H9 (cell line): Measurements from ENCODE around the gene SNHG17. TPM values are rescaled to one million over a fixed set of nuclear protein-coding genes. Genes with fewer than 3 reads are reported as not detected.
"Not testable (repeated sequence)": the region's sequence is repeated elsewhere in the genome, so short reads cannot be mapped to it uniquely, and the experiment has no call there.

Source experiments
- DNase-seq: peaks from one replicate; pipeline ENCODE4 v3.0.0-alpha.2; 2017
- H2AFZ ChIP-seq: one replicate; pipeline ENCODE4 v1.6.1; 2013; ENCODE audit warnings: mild to moderate bottlenecking, low read length, control low read depth, moderate library complexity
- H2AK5ac ChIP-seq: 2 replicates; pipeline ENCODE4 v1.6.1; 2013; ENCODE audit warnings: low read length, control low read depth, mixed read lengths; ENCODE audit not compliant: insufficient read length
- H2BK120ac ChIP-seq: one replicate; pipeline ENCODE4 v1.6.1; 2013; ENCODE audit warnings: low read depth, mild to moderate bottlenecking, low read length, control low read depth, inconsistent platforms; ENCODE audit not compliant: poor library complexity, severe bottlenecking
- H2BK12ac ChIP-seq: 2 replicates; pipeline ENCODE4 v1.6.1; 2013; ENCODE audit warnings: low read length, control low read depth, mixed read lengths, low read depth; ENCODE audit not compliant: insufficient read length
- H2BK15ac ChIP-seq: 2 replicates; pipeline ENCODE4 v1.6.1; 2013; ENCODE audit warnings: low read depth, low read length, control low read depth
- H2BK20ac ChIP-seq: one replicate; pipeline ENCODE4 v1.6.1; 2013; ENCODE audit warnings: low read depth, mild to moderate bottlenecking, low read length, control low read depth, inconsistent platforms; ENCODE audit not compliant: poor library complexity, severe bottlenecking
- H2BK5ac ChIP-seq: 2 replicates; pipeline ENCODE4 v1.6.1; 2013; ENCODE audit warnings: low read length, control low read depth, mixed read lengths; ENCODE audit not compliant: insufficient read length
- H3K14ac ChIP-seq: 2 replicates; pipeline ENCODE4 v1.6.1; 2013; ENCODE audit warnings: low read length, control low read depth; ENCODE audit not compliant: insufficient read depth
- H3K18ac ChIP-seq: 2 replicates; pipeline ENCODE4 v1.6.1; 2013; ENCODE audit warnings: low read depth, mild to moderate bottlenecking, mixed read lengths, low read length, control low read depth; ENCODE audit not compliant: insufficient read length
- H3K23ac ChIP-seq: 2 replicates; pipeline ENCODE4 v1.6.1; 2013; ENCODE audit warnings: low read length, control low read depth, mixed read lengths, low read depth; ENCODE audit not compliant: insufficient read length
- H3K23me2 ChIP-seq: 2 replicates; pipeline ENCODE4 v1.6.1; 2013; ENCODE audit warnings: low read depth, mild to moderate bottlenecking, mixed read lengths, low read length, control low read depth; ENCODE audit not compliant: insufficient read length, poor library complexity, severe bottlenecking
- H3K27ac ChIP-seq: 2 replicates; pipeline ENCODE4 v1.5.1; 2013; ENCODE audit warnings: low read length, control low read depth, mixed read lengths, low read depth; ENCODE audit not compliant: insufficient read length
- H3K27me3 ChIP-seq: 2 replicates; pipeline ENCODE4 v1.6.1; 2013; ENCODE audit warnings: low read length, control low read depth, inconsistent platforms; ENCODE audit not compliant: insufficient read depth
- H3K4ac ChIP-seq: 2 replicates; pipeline ENCODE4 v1.6.1; 2013; ENCODE audit warnings: low read depth, mild to moderate bottlenecking, control low read depth, inconsistent platforms, low read length, moderate library complexity
- H3K4me1 ChIP-seq: 2 replicates; pipeline ENCODE4 v1.6.1; 2013; ENCODE audit warnings: low read length, control low read depth, inconsistent platforms; ENCODE audit not compliant: insufficient read depth
- H3K4me2 ChIP-seq: 2 replicates; pipeline ENCODE4 v1.6.1; 2013; ENCODE audit warnings: low read length, control low read depth, mixed read lengths; ENCODE audit not compliant: insufficient read length, insufficient read depth
- H3K56ac ChIP-seq: 2 replicates; pipeline ENCODE4 v1.6.1; 2013; ENCODE audit warnings: low read depth, mild to moderate bottlenecking, mixed read lengths, low read length, control low read depth; ENCODE audit not compliant: insufficient read length
- H3K79me1 ChIP-seq: 2 replicates; pipeline ENCODE4 v1.6.1; 2013; ENCODE audit warnings: low read depth, mild to moderate bottlenecking, moderate library complexity, low read length, control low read depth, inconsistent platforms; ENCODE audit not compliant: insufficient read depth, poor library complexity, severe bottlenecking
- H3K79me2 ChIP-seq: 2 replicates; pipeline ENCODE4 v1.6.1; 2013; ENCODE audit warnings: low read length, control low read depth, inconsistent platforms; ENCODE audit not compliant: insufficient read depth
- H3K9ac ChIP-seq: 2 replicates; pipeline ENCODE4 v1.6.1; 2013; ENCODE audit warnings: low read length, control low read depth, mixed read lengths; ENCODE audit not compliant: insufficient read length; ENCODE audit errors: extremely low read depth
- H3K9me3 ChIP-seq: one replicate; pipeline ENCODE4 v1.6.1; 2013; ENCODE audit warnings: low read depth, low read length, inconsistent platforms; ENCODE audit not compliant: control insufficient read depth
- H3T11ph ChIP-seq: one replicate; pipeline ENCODE4 v1.6.1; 2013; ENCODE audit warnings: mild to moderate bottlenecking, low read length, control low read depth, inconsistent platforms
- H4K20me1 ChIP-seq: one replicate; pipeline ENCODE4 v1.6.1; 2013; ENCODE audit not compliant: control insufficient read depth, insufficient read length, insufficient read depth
- H4K5ac ChIP-seq: 2 replicates; pipeline ENCODE4 v1.6.1; 2013; ENCODE audit warnings: low read depth, mild to moderate bottlenecking, mixed read lengths, low read length, control low read depth; ENCODE audit not compliant: insufficient read length
- H4K8ac ChIP-seq: replicated peaks from 2 replicates; pipeline ENCODE4 v1.6.1; 2013; ENCODE audit warnings: low read length, control low read depth, mixed read lengths, low read depth; ENCODE audit not compliant: insufficient read length
- H4K91ac ChIP-seq: 2 replicates; pipeline ENCODE4 v1.6.1; 2013; ENCODE audit warnings: low read depth, mild to moderate bottlenecking, moderate library complexity, mixed read lengths, low read length, control low read depth; ENCODE audit not compliant: insufficient read length
- H3K27ac Mint-ChIP-seq, 3 experiments: 2 replicates in 2 of 3; 3 replicates in 1 of 3; pipeline ENCODE4 v1.8.0; 2020 to 2021; ENCODE audit warnings: mixed read lengths in 3 of 3, mild to moderate bottlenecking in 1 of 3, moderate library complexity in 1 of 3
- H3K27me3 Mint-ChIP-seq: 2 replicates; pipeline ENCODE4 v1.8.0; 2021; ENCODE audit warnings: low read depth, mild to moderate bottlenecking, moderate library complexity, mixed read lengths
- H3K36me3 Mint-ChIP-seq, 3 experiments: 2 replicates in 2 of 3; 3 replicates in 1 of 3; pipeline ENCODE4 v1.8.0; 2020 to 2021; ENCODE audit warnings: low read depth in 3 of 3, mixed read lengths in 3 of 3; ENCODE audit not compliant: insufficient read depth in 1 of 3
- H3K4me1 Mint-ChIP-seq, 2 experiments: 2 replicates each; pipeline ENCODE4 v1.8.0; 2020; ENCODE audit warnings: mixed read lengths in 2 of 2
- H3K4me3 Mint-ChIP-seq, 2 experiments: 2 replicates in 1 of 2; 3 replicates in 1 of 2; pipeline ENCODE4 v1.8.0; 2020 to 2021; ENCODE audit warnings: mild to moderate bottlenecking in 2 of 2, mixed read lengths in 2 of 2, moderate library complexity in 1 of 2
- H3K9me3 Mint-ChIP-seq, 2 experiments: 2 replicates in 1 of 2; 3 replicates in 1 of 2; pipeline ENCODE4 v1.8.0; 2020; ENCODE audit warnings: mild to moderate bottlenecking in 2 of 2, mixed read lengths in 2 of 2, moderate library complexity in 1 of 2
- CTCF ChIP-seq: fragments of 200-600 bp; sonication (generic); conservative IDR thresholded peaks from 3 replicates; pipeline ENCODE4 v1.8.0; 2021; ENCODE audit warnings: antibody characterized with exemption, mild to moderate bottlenecking
- WGBS: extraction: QIAGEN DNeasy Blood & Tissue Kit; methylation state at CpG from one replicate; pipeline ENCODE4 v1.1.7; 2013; ENCODE audit warnings: missing lambda C conversion rate, low lambda C conversion rate, mixed read lengths; ENCODE audit not compliant: insufficient read length; ENCODE audit errors: extremely low coverage; 5-methylcytosine and 5-hydroxymethylcytosine counted together
- total RNA-seq: library from RNA; stranded (reverse); gene quantifications from 2 replicates; pipeline ENCODE4 v1.2.1, GENCODE V29; 2021

Gene SNHG17
- total RNA-seq, 1 experiment from 2014 or later, result 70.1 TPM

- Mint-ChIP-seq H3K27me3 (peaks cover 3% of the 10 kb centered on the region; the same call in 1 of the 2 replicates), H3K4me3 (no peak overlapping the region), H3K27ac (no peak overlapping the region), H3K9me3 (peaks cover 6 to 8% of the 10 kb centered on the region in 2 experiments; a peak in 3 of 5 replicates), H3K36me3 (no peaks in the 10 kb centered on the region; a peak in 1 of 7 replicates), H3K4me1 (no peaks in the 10 kb centered on the region)
- H2AK5ac ChIP-seq, result no peak overlapping the region
- H3K14ac ChIP-seq, result no peak overlapping the region
- no peak overlapping the region for H4K8ac ChIP-seq
- H2BK120ac ChIP-seq, result no peak overlapping the region
- H2AFZ ChIP-seq, result no peak overlapping the region
- H3K9me3 ChIP-seq, result no peaks in the 10 kb centered on the region
- H2BK20ac ChIP-seq, result no peak overlapping the region
- no peaks in the 10 kb centered on the region for H3K79me1 ChIP-seq
- no peaks in the 10 kb centered on the region for H4K20me1 ChIP-seq
- H3T11ph ChIP-seq, result no peak overlapping the region
- H3K27ac ChIP-seq, result no peak overlapping the region
- TF ChIP-seq CTCF, result no peak
- H3K27me3 ChIP-seq, result no peaks in the 10 kb centered on the region
- H3K4me1 ChIP-seq, result no peaks in the 10 kb centered on the region
- no peak overlapping the region for H3K23ac ChIP-seq
- H2BK5ac ChIP-seq, result no peak overlapping the region
- no peak overlapping the region for H2BK15ac ChIP-seq
- no peak overlapping the region for H3K4ac ChIP-seq
- H3K18ac ChIP-seq, result no peak overlapping the region
- no peak overlapping the region for H2BK12ac ChIP-seq
- H4K5ac ChIP-seq, result no peak overlapping the region
- H4K91ac ChIP-seq, result no peak overlapping the region
- DNase-seq, result no peak
- no peaks in the 10 kb centered on the region for H3K79me2 ChIP-seq
- H3K4me2 ChIP-seq, result no peak overlapping the region
- no peak overlapping the region for H3K9ac ChIP-seq
- H3K23me2 ChIP-seq, result no peaks in the 10 kb centered on the region
- no CpG with 5 or more reads among the region's 2 CpGs for WGBS
- no peak overlapping the region for H3K56ac ChIP-seq
These were observed 31.0 kb upstream of the SNHG17 start for GRCh38 chr20:38466171-38466570.

GRCh38 chr20:38461569-38461968, 26.4 kb upstream of the SNHG17 start:
- H2BK20ac ChIP-seq, H3K9me3 Mint-ChIP-seq, H3K79me2 ChIP-seq, H3K4ac ChIP-seq, H2AFZ ChIP-seq, H3K4me3 Mint-ChIP-seq, H3K4me2 ChIP-seq, H3K27ac ChIP-seq, H4K20me1 ChIP-seq, H3K4me1 Mint-ChIP-seq, H3K23ac ChIP-seq, H3K18ac ChIP-seq, H3K9ac ChIP-seq, H3K27me3 ChIP-seq, H3K27me3 Mint-ChIP-seq, H2BK120ac ChIP-seq, H3K79me1 ChIP-seq, DNase-seq, H3K4me1 ChIP-seq, H2BK15ac ChIP-seq, H2BK12ac ChIP-seq, H3K14ac ChIP-seq, H3K36me3 Mint-ChIP-seq, H3T11ph ChIP-seq, H4K5ac ChIP-seq, H4K91ac ChIP-seq, H2BK5ac ChIP-seq, H2AK5ac ChIP-seq, H4K8ac ChIP-seq, H3K9me3 ChIP-seq, H3K23me2 ChIP-seq, H3K27ac Mint-ChIP-seq, H3K56ac ChIP-seq: not testable (repeated sequence)
- no CpG with 5 or more reads among the region's 30 CpGs for WGBS
